K562 (cell line): Measurements from ENCODE around the gene DNAJB11.

Experiments
- BMI1 ChIP-seq: fragments of 150-350 bp; IDR thresholded peaks from 2 replicates; pipeline ENCODE4 v1.6.1; 2014; ENCODE audit warnings: low read length
- CTCF ChIP-seq, 3 experiments: IDR thresholded peaks in 2 of 3; conservative IDR thresholded peaks in 1 of 3; 2 replicates each; pipeline ENCODE4 v1.5.1; 2011 to 2012; ENCODE audit warnings: low read length in 3 of 3, mild to moderate bottlenecking in 3 of 3, control low read depth in 2 of 3, improper control_type of control experiment in 1 of 3, inconsistent platforms in 1 of 3, low read depth in 1 of 3, mixed read lengths in 1 of 3, moderate library complexity in 1 of 3; ENCODE audit not compliant: insufficient read depth in 2 of 3

- TF ChIP-seq CTCF (IDR thresholded peaks at IDR 0.05 in 2 of 3, conservative IDR thresholded peaks at IDR 0.05 in 1 of 3; ENCODE audit: insufficient read depth in 2 of 3, low read depth in 1 of 3, low read length in 3 of 3) (no peak), BMI1 (no peak)
Measured at GRCh38 chr3:186583831-186584230, 13.3 kb downstream of the DNAJB11 start.
